Measurements from ENCODE around the gene CCN5. TPM values are rescaled to one million over a fixed set of nuclear protein-coding genes. Genes with fewer than 3 reads are reported as not detected.

CCN5 gene
- total and polyA plus RNA-seq, 2 of the 13 experiments (the other 11 are each of a cell fraction or from before 2014, with no cell fraction given) = 0.12 TPM; not detected in 1

- TF ChIP-seq ZBTB33 (CRISPR knock-in tag; IDR thresholded peaks at IDR 0.05) (peak; percentile 66; the same call in 1 of the 2 replicates), SYNCRIP (IDR thresholded peaks at IDR 0.05; ENCODE audit: insufficient read depth, low read depth, low read length) (no peak), HDAC1 (CRISPR knock-in tag; IDR thresholded peaks at IDR 0.05) (no peak), DNMT3B (CRISPR knock-in tag; conservative IDR thresholded peaks at IDR 0.05) (no peak), MXD1 (CRISPR knock-in tag; IDR thresholded peaks at IDR 0.05) (0 out of 2 replicates have a peak, but pooled peaks have one; percentile 23), ZBTB37 (CRISPR knock-in tag; IDR thresholded peaks at IDR 0.05) (no peak), ZNF674 (CRISPR knock-in tag; IDR thresholded peaks at IDR 0.05; ENCODE audit: low read depth) (no peak), ZNF709 (CRISPR knock-in tag; IDR thresholded peaks at IDR 0.05) (no peak), HNF1B (CRISPR knock-in tag; IDR thresholded peaks at IDR 0.05) (0 out of 2 replicates have a peak, but pooled peaks have one; percentile 31), PITX1 (CRISPR knock-in tag; IDR thresholded peaks at IDR 0.05) (no peak), GPBP1L1 (CRISPR knock-in tag; IDR thresholded peaks at IDR 0.05) (no peak), SUZ12 (IDR thresholded peaks at IDR 0.05; ENCODE audit: low read depth, low read length) (no peak), ZBTB34 (CRISPR knock-in tag; IDR thresholded peaks at IDR 0.05) (0 out of 2 replicates have a peak, but pooled peaks have one; percentile 34), ZNF563 (CRISPR knock-in tag; IDR thresholded peaks at IDR 0.05) (no peak), PHF5A (CRISPR knock-in tag; IDR thresholded peaks at IDR 0.05; ENCODE audit: low read depth, unreplicated experiment) (no peak), ERF (CRISPR knock-in tag; IDR thresholded peaks at IDR 0.05) (no peak), ZNF225 (CRISPR knock-in tag; IDR thresholded peaks at IDR 0.05) (peak; percentile 56; the same call in 1 of the 2 replicates), RFX3 (CRISPR knock-in tag; IDR thresholded peaks at IDR 0.05) (no peak)
Measured at GRCh38 chr20:44750081-44750805, 35.1 kb downstream of the CCN5 start (continued).
